ENCODE measurements around the gene ALDH1A3. TPM values are rescaled to one million over a fixed set of nuclear protein-coding genes. Genes with fewer than 3 reads are reported as not detected.

ALDH1A3 gene
- total RNA-seq, 1 donor from 2014 or later = not detected

GRCh38 chr15:100852630-100853029 is 27.0 kb upstream of the ALDH1A3 start:
- Mint-ChIP-seq H3K9me3 (no peaks in the 10 kb centered on the region), H3K4me1 (peaks cover 5% of the 10 kb centered on the region), H3K27ac (no peak overlapping the region), H3K4me3 (no peak overlapping the region), H3K27me3 (peaks cover 22% of the 10 kb centered on the region), H3K36me3 (ENCODE audit: low read depth) (no peaks in the 10 kb centered on the region)
- ChIA-PET POLR2A (no interaction called here), CTCF (no interaction called here)
- ATAC-seq (ENCODE audit: low read depth) (no peak), DNase-seq (no peak)
- intact Hi-C loops (cut with micrococcal nuclease) = no loop called here
- TF ChIP-seq CTCF (IDR thresholded peaks at IDR 0.05) = no peak

DNA sequence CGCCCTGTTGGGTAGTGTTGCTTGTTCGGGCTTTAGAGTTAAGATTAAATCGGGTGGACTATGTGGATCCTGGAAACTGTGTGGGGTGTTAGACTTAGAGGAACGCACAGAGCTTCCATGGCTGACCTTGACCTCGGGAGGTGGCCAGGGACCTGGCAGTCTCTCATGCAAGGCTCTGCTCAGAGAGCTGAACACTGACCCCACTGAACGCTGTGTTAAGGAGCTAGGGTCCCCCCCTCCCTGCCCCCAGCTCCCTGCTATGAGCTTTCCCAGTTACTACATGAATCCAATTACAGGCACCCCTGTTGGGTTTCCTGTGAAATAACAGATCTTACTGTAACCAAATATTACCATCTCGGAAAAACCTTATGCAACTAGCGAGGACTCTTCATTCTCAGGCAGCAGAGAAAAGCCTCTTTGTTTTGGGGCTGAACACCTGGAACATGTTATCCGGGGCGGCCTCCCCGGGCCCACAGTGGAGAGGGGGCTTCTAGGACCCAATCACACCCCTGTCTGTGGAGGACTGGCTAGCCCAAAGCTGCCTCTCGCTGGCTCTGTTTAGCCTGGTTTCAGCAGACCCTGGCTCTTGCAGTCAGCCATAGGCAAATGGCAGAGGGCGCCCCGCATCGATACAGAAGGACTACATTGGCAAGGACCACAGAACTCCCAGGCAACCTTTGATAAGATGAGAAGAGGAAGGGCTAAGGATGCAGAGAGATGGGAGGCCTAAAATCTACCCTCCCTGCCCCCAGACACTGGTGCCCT is 25.8 kb upstream of the ALDH1A3 start:
- ChIA-PET CTCF (no interaction called here), POLR2A (no interaction called here)
- TF ChIP-seq CTCF (IDR thresholded peaks at IDR 0.05) = no peak
- Mint-ChIP-seq H3K4me1 (peaks cover 5% of the 10 kb centered on the region), H3K27me3 (peaks cover 22% of the 10 kb centered on the region), H3K36me3 (ENCODE audit: low read depth) (no peaks in the 10 kb centered on the region), H3K9me3 (no peaks in the 10 kb centered on the region), H3K4me3 (no peak overlapping the region), H3K27ac (no peak overlapping the region)
- intact Hi-C loops (cut with micrococcal nuclease) = no loop called here
- DNase-seq (no peak), ATAC-seq (ENCODE audit: low read depth) (no peak)

DNA sequence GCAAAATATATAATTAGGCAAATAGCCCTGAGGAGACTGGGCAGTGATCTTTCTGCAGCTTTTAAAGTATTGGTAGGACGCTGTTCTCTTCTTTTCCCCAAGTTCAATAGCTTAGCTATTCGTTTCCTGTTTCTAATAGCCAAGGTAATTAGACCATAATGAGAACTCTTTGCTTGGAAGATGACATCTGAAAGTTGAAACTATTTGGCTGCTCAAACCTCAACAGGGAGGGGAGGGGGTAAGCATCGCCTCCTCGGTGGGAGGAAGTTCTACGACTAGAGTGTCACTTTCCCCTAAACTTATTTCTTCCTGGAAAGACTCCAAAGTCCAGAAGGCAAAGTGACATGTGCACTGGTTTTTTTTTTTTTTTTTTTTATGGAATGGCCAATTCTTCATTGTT is 22.8 kb upstream of the ALDH1A3 start:
- H3K27me3 Mint-ChIP-seq = peaks cover 16% of the 10 kb centered on the region
- H3K4me1 Mint-ChIP-seq = no peaks in the 10 kb centered on the region
- CTCF ChIA-PET = no interaction called here
- H3K36me3 Mint-ChIP-seq (ENCODE audit: low read depth) = no peaks in the 10 kb centered on the region
- ATAC-seq (ENCODE audit: low read depth) (no peak), DNase-seq (no peak)
- H3K4me3 Mint-ChIP-seq = no peak overlapping the region
- intact Hi-C loops (cut with micrococcal nuclease) = no loop called here
- H3K27ac Mint-ChIP-seq = no peak overlapping the region
- H3K9me3 Mint-ChIP-seq = peaks cover 6% of the 10 kb centered on the region
- no peak for TF ChIP-seq CTCF (IDR thresholded peaks at IDR 0.05)
- POLR2A ChIA-PET = no interaction called here

DNA sequence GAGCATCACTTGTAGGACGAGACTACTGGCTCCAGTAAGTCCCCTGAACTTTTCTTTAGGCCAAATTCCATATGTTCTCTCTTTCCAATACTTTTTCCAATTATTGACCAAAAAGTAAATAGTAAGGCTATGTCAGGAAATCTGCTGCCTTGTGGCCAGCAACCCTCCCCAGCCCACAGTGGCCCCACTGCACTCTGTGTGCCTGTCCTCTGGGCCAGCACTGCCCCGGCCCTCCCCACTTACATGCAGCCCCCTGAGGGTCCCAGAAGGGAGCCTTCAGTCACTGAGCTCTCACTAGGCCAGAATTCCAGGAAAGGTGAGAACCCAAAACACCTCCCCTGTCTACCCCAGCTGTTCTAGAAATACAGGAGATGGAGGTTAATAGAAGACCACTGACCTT is 21.3 kb upstream of the ALDH1A3 start:
- intact Hi-C loops (cut with micrococcal nuclease) = no loop called here
- no peaks in the 10 kb centered on the region for H3K36me3 Mint-ChIP-seq (ENCODE audit: low read depth)
- DNase-seq (no peak), ATAC-seq (ENCODE audit: low read depth) (no peak)
- no peak overlapping the region for H3K27ac Mint-ChIP-seq
- ChIA-PET POLR2A (no interaction called here), CTCF (interaction anchor here (1.6 kb wide), 1 partner anchor 15 kb away, joined by 6 read pairs; no protein-coding TSS in a partner anchor)
- peaks cover 13% of the 10 kb centered on the region for H3K27me3 Mint-ChIP-seq
- TF ChIP-seq CTCF (IDR thresholded peaks at IDR 0.05) = no peak
- H3K4me3 Mint-ChIP-seq = no peak overlapping the region
- peaks cover 6% of the 10 kb centered on the region for H3K9me3 Mint-ChIP-seq
- no peaks in the 10 kb centered on the region for H3K4me1 Mint-ChIP-seq

DNA sequence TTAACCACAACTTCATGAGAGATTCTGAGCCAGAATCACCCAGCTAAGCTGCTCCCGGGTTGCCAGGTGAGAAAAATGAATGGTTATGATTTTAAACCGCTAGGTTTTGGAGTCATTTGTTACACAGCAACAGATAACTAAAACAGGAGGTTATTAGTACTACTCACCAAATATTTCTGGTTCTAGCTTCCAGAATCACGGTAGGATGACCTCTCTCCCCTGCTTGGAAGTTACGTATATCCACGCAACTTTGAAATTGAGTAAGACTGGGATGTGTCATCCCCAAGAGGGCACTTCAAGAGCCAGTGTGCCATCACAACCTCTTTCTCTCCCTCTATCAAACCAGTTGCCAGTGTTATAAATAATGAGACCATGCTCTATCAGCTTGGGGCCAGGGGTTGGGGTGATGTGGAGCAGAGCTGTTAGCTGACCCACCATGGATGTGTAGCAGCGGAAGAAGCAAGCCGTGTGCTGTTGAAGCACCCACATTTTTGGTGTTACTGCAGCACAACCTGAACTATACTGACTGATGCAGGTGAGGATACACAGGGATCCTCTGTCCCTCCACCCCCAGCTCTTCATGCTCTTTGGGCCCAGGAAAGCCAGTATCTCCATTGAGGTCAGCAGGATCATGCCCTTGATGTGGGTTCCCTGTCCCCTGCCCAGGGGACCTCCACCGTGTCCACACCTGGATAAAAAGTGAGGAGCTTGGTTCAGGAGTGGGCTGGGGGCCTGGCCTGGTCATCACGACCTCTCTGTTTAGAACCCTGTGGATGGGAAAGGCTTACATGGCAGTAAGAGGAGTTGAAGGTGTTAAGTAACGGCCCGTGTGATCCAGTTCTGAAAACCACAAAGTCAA is 19.4 kb upstream of the ALDH1A3 start:
- no peak overlapping the region for H3K27ac Mint-ChIP-seq
- H3K4me3 Mint-ChIP-seq = no peak overlapping the region
- H3K27me3 Mint-ChIP-seq = peaks cover 22% of the 10 kb centered on the region
- no peaks in the 10 kb centered on the region for H3K36me3 Mint-ChIP-seq (ENCODE audit: low read depth)
- intact Hi-C loops (cut with micrococcal nuclease) = no loop called here
- ATAC-seq (ENCODE audit: low read depth) (no peak), DNase-seq (no peak)
- peaks cover 6% of the 10 kb centered on the region for H3K9me3 Mint-ChIP-seq
- ChIA-PET POLR2A (no interaction called here), CTCF (interaction anchor here (0.6 kb wide), 1 partner anchor 11 kb away, joined by 3 read pairs; no protein-coding TSS in a partner anchor)
- no peak for TF ChIP-seq CTCF (IDR thresholded peaks at IDR 0.05)
- no peaks in the 10 kb centered on the region for H3K4me1 Mint-ChIP-seq
